ENCODE measurements around the gene CD59. TPM values are rescaled to one million over a fixed set of nuclear protein-coding genes. Genes with fewer than 3 reads are reported as not detected.

The CD59 gene
- polyA plus RNA-seq, 2 donors: 328 to 334 TPM

- H3K27ac ChIP-seq (ENCODE audit: low read depth in 2 of 2, low read length in 1 of 2): peak within 1 kb of the TSS; percentile 78 to 82
- H3K36me3 ChIP-seq (ENCODE audit: control insufficient read depth in 2 of 2, insufficient read depth in 2 of 2, low read length in 1 of 2): peaks cover 0 to 3% of the 10 kb centered on the region in 2 donors
- peak within 1 kb of the TSS; percentile 88 to 91 for H3K4me3 ChIP-seq (ENCODE audit: low read depth in 1 of 2, low read length in 2 of 2)
- no peaks in the 10 kb centered on the region for H3K27me3 ChIP-seq (ENCODE audit: control insufficient read depth in 1 of 2, insufficient read depth in 2 of 2, low read length in 2 of 2)
- 0% methylated on average over 52 to 64 of the region's 64 CpGs for WGBS, 2 donors
- H3K9me3 ChIP-seq (ENCODE audit: control insufficient read depth in 2 of 2, insufficient read depth in 1 of 2, low read depth in 1 of 2, low read length in 1 of 2): no peaks in the 10 kb centered on the region
- H3K4me1 ChIP-seq (ENCODE audit: control insufficient read depth in 2 of 2, insufficient read depth in 2 of 2, low read length in 1 of 2): peaks cover 3 to 6% of the 10 kb centered on the region in 2 donors
Measured at GRCh38 chr11:33773987-33774735, 37.9 kb upstream of the CD59 start, which contains the start of gene FBXO3. FBXO3 (minus strand) TSS chr11:33774520; CDS start chr11:33774497, 23 bp downstream.

- peaks cover 0 to 3% of the 10 kb centered on the region in 2 donors for H3K36me3 ChIP-seq (ENCODE audit: control insufficient read depth in 2 of 2, insufficient read depth in 2 of 2, low read length in 1 of 2)
- no peaks in the 10 kb centered on the region for H3K9me3 ChIP-seq (ENCODE audit: control insufficient read depth in 2 of 2, insufficient read depth in 1 of 2, low read depth in 1 of 2, low read length in 1 of 2)
- H3K27me3 ChIP-seq (ENCODE audit: control insufficient read depth in 1 of 2, insufficient read depth in 2 of 2, low read length in 2 of 2): no peaks in the 10 kb centered on the region
- WGBS, 2 donors: 3 to 4% methylated on average over 17 to 22 of the region's 22 CpGs
- H3K4me3 ChIP-seq (ENCODE audit: low read depth in 1 of 2, low read length in 2 of 2): peak overlapping the region; percentile 88 to 91
- peaks cover 3 to 6% of the 10 kb centered on the region in 2 donors for H3K4me1 ChIP-seq (ENCODE audit: control insufficient read depth in 2 of 2, insufficient read depth in 2 of 2, low read length in 1 of 2)
- H3K27ac ChIP-seq (ENCODE audit: low read depth in 2 of 2, low read length in 1 of 2): peak overlapping the region; percentile 76 to 78
Measured at GRCh38 chr11:33773404-33773986, 37.3 kb upstream of the CD59 start.

- H3K27me3 ChIP-seq (ENCODE audit: control insufficient read depth in 1 of 2, insufficient read depth in 2 of 2, low read length in 2 of 2): no peaks in the 10 kb centered on the region
- peaks cover 3 to 6% of the 10 kb centered on the region in 2 donors for H3K4me1 ChIP-seq (ENCODE audit: control insufficient read depth in 2 of 2, insufficient read depth in 2 of 2, low read length in 1 of 2)
- peak overlapping the region in 1 of 2 donors; percentile 91 for H3K4me3 ChIP-seq (ENCODE audit: low read depth in 1 of 2, low read length in 2 of 2)
- no peaks in the 10 kb centered on the region for H3K9me3 ChIP-seq (ENCODE audit: control insufficient read depth in 2 of 2, insufficient read depth in 1 of 2, low read depth in 1 of 2, low read length in 1 of 2)
- no peak overlapping the region for H3K27ac ChIP-seq (ENCODE audit: low read depth in 2 of 2, low read length in 1 of 2)
- 40 to 48% methylated on average over 1 of the region's 1 CpG for WGBS, 2 donors
- peaks cover 0 to 3% of the 10 kb centered on the region in 2 donors for H3K36me3 ChIP-seq (ENCODE audit: control insufficient read depth in 2 of 2, insufficient read depth in 2 of 2, low read length in 1 of 2)
Measured at GRCh38 chr11:33772870-33773269, 36.6 kb upstream of the CD59 start.

GRCh38 chr11:33772300-33772699, 36.1 kb upstream of the CD59 start:
- H3K4me3 ChIP-seq (ENCODE audit: low read depth in 1 of 2, low read length in 2 of 2): no peak overlapping the region
- no peaks in the 10 kb centered on the region for H3K27me3 ChIP-seq (ENCODE audit: control insufficient read depth in 1 of 2, insufficient read depth in 2 of 2, low read length in 2 of 2)
- peaks cover 3 to 6% of the 10 kb centered on the region in 2 donors for H3K4me1 ChIP-seq (ENCODE audit: control insufficient read depth in 2 of 2, insufficient read depth in 2 of 2, low read length in 1 of 2)
- peaks cover 0 to 3% of the 10 kb centered on the region in 2 donors for H3K36me3 ChIP-seq (ENCODE audit: control insufficient read depth in 2 of 2, insufficient read depth in 2 of 2, low read length in 1 of 2)
- no peaks in the 10 kb centered on the region for H3K9me3 ChIP-seq (ENCODE audit: control insufficient read depth in 2 of 2, insufficient read depth in 1 of 2, low read depth in 1 of 2, low read length in 1 of 2)
- WGBS, 2 donors: 72% methylated on average over 4 of the region's 4 CpGs
- H3K27ac ChIP-seq (ENCODE audit: low read depth in 2 of 2, low read length in 1 of 2): no peak overlapping the region

- peaks cover 0 to 6% of the 10 kb centered on the region in 2 donors for H3K36me3 ChIP-seq (ENCODE audit: control insufficient read depth in 2 of 2, insufficient read depth in 2 of 2, low read length in 1 of 2)
- 62 to 76% methylated on average over 2 of the region's 2 CpGs for WGBS, 2 donors
Measured at GRCh38 chr11:33770236-33770635, 34.0 kb upstream of the CD59 start.

GRCh38 chr11:33769542-33769941, 33.3 kb upstream of the CD59 start:
- 55 to 76% methylated on average over 4 of the region's 4 CpGs for WGBS, 2 donors
- Histone ChIP-seq H3K9me3 (ENCODE audit: control insufficient read depth in 2 of 2, insufficient read depth in 1 of 2, low read depth in 1 of 2, low read length in 1 of 2) (no peaks in the 10 kb centered on the region), H3K27ac (ENCODE audit: low read depth in 2 of 2, low read length in 1 of 2) (no peak overlapping the region), H3K27me3 (ENCODE audit: control insufficient read depth in 1 of 2, insufficient read depth in 2 of 2, low read length in 2 of 2) (no peaks in the 10 kb centered on the region), H3K4me1 (ENCODE audit: control insufficient read depth in 2 of 2, insufficient read depth in 2 of 2, low read length in 1 of 2) (peaks cover 0 to 6% of the 10 kb centered on the region in 2 donors), H3K4me3 (ENCODE audit: low read depth in 1 of 2, low read length in 2 of 2) (no peak overlapping the region), H3K36me3 (ENCODE audit: control insufficient read depth in 2 of 2, insufficient read depth in 2 of 2, low read length in 1 of 2) (peaks cover 3 to 8% of the 10 kb centered on the region in 2 donors)

More at GRCh38 chr11:33770236-33770635, 34.0 kb upstream of the CD59 start:
- Histone ChIP-seq H3K9me3 (ENCODE audit: control insufficient read depth in 2 of 2, insufficient read depth in 1 of 2, low read depth in 1 of 2, low read length in 1 of 2) (no peaks in the 10 kb centered on the region), H3K27ac (ENCODE audit: low read depth in 2 of 2, low read length in 1 of 2) (no peak overlapping the region), H3K4me1 (ENCODE audit: control insufficient read depth in 2 of 2, insufficient read depth in 2 of 2, low read length in 1 of 2) (peaks cover 1 to 6% of the 10 kb centered on the region in 2 donors), H3K4me3 (ENCODE audit: low read depth in 1 of 2, low read length in 2 of 2) (no peak overlapping the region), H3K27me3 (ENCODE audit: control insufficient read depth in 1 of 2, insufficient read depth in 2 of 2, low read length in 2 of 2) (no peaks in the 10 kb centered on the region)

- WGBS, 2 donors: 80 to 86% methylated on average over 4 of the region's 4 CpGs
- no peak overlapping the region for H3K4me3 ChIP-seq (ENCODE audit: low read depth in 1 of 2, low read length in 2 of 2)
- no peaks in the 10 kb centered on the region for H3K9me3 ChIP-seq (ENCODE audit: control insufficient read depth in 2 of 2, insufficient read depth in 1 of 2, low read depth in 1 of 2, low read length in 1 of 2)
- H3K27me3 ChIP-seq (ENCODE audit: control insufficient read depth in 1 of 2, insufficient read depth in 2 of 2, low read length in 2 of 2): no peaks in the 10 kb centered on the region
- H3K36me3 ChIP-seq (ENCODE audit: control insufficient read depth in 2 of 2, insufficient read depth in 2 of 2, low read length in 1 of 2): peaks cover 3 to 9% of the 10 kb centered on the region in 2 donors
- no peak overlapping the region for H3K27ac ChIP-seq (ENCODE audit: low read depth in 2 of 2, low read length in 1 of 2)
- peaks cover 0 to 4% of the 10 kb centered on the region in 2 donors for H3K4me1 ChIP-seq (ENCODE audit: control insufficient read depth in 2 of 2, insufficient read depth in 2 of 2, low read length in 1 of 2)
Measured at GRCh38 chr11:33767624-33768023, 31.4 kb upstream of the CD59 start.

- H3K4me1 ChIP-seq (ENCODE audit: control insufficient read depth in 2 of 2, insufficient read depth in 2 of 2, low read length in 1 of 2): no peaks in the 10 kb centered on the region
- H3K36me3 ChIP-seq (ENCODE audit: control insufficient read depth in 2 of 2, insufficient read depth in 2 of 2, low read length in 1 of 2): peaks cover 3 to 9% of the 10 kb centered on the region in 2 donors
- no peak overlapping the region for H3K4me3 ChIP-seq (ENCODE audit: low read depth in 1 of 2, low read length in 2 of 2)
- WGBS, 2 donors: 81 to 88% methylated on average over 2 of the region's 2 CpGs
- H3K9me3 ChIP-seq (ENCODE audit: control insufficient read depth in 2 of 2, insufficient read depth in 1 of 2, low read depth in 1 of 2, low read length in 1 of 2): no peaks in the 10 kb centered on the region
- no peak overlapping the region for H3K27ac ChIP-seq (ENCODE audit: low read depth in 2 of 2, low read length in 1 of 2)
- H3K27me3 ChIP-seq (ENCODE audit: control insufficient read depth in 1 of 2, insufficient read depth in 2 of 2, low read length in 2 of 2): no peaks in the 10 kb centered on the region
Measured at GRCh38 chr11:33766085-33766484, 29.9 kb upstream of the CD59 start.

- Histone ChIP-seq H3K36me3 (ENCODE audit: control insufficient read depth in 2 of 2, insufficient read depth in 2 of 2, low read length in 1 of 2) (peaks cover 3 to 10% of the 10 kb centered on the region in 2 donors), H3K4me1 (ENCODE audit: control insufficient read depth in 2 of 2, insufficient read depth in 2 of 2, low read length in 1 of 2) (no peaks in the 10 kb centered on the region), H3K27ac (ENCODE audit: low read depth in 2 of 2, low read length in 1 of 2) (no peak overlapping the region), H3K9me3 (ENCODE audit: control insufficient read depth in 2 of 2, insufficient read depth in 1 of 2, low read depth in 1 of 2, low read length in 1 of 2) (no peaks in the 10 kb centered on the region), H3K27me3 (ENCODE audit: control insufficient read depth in 1 of 2, insufficient read depth in 2 of 2, low read length in 2 of 2) (no peaks in the 10 kb centered on the region), H3K4me3 (ENCODE audit: low read depth in 1 of 2, low read length in 2 of 2) (no peak overlapping the region)
- WGBS, 2 donors: 86 to 88% methylated on average over 2 of the region's 2 CpGs
Measured at GRCh38 chr11:33761471-33761870, 25.2 kb upstream of the CD59 start.
